ENCODE results near the gene HELT.

Gene HELT

DNA sequence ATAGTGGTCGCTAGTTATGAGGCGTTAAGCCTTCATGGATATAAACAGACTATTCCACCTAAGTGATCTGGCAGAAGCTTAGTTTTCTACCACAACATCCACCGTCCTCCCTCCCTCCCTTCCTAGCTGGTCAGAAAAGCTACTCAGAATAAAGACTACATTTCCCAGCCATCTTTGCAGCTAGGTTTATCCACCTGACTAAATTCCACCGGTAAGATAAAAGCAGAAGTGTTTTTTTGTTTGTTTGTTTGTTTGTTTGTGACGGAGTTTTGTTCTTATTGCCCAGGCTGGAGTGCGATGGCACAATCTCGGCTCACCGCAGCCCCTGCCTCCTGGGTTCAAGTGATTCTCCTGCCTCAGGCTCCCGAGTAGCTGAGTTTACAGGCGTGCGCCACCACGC, 44.3 kb downstream of the HELT start:
- DNase-seq (ENCODE audit: low spot score), result no peak
- TF ChIP-seq, protein P1, sequence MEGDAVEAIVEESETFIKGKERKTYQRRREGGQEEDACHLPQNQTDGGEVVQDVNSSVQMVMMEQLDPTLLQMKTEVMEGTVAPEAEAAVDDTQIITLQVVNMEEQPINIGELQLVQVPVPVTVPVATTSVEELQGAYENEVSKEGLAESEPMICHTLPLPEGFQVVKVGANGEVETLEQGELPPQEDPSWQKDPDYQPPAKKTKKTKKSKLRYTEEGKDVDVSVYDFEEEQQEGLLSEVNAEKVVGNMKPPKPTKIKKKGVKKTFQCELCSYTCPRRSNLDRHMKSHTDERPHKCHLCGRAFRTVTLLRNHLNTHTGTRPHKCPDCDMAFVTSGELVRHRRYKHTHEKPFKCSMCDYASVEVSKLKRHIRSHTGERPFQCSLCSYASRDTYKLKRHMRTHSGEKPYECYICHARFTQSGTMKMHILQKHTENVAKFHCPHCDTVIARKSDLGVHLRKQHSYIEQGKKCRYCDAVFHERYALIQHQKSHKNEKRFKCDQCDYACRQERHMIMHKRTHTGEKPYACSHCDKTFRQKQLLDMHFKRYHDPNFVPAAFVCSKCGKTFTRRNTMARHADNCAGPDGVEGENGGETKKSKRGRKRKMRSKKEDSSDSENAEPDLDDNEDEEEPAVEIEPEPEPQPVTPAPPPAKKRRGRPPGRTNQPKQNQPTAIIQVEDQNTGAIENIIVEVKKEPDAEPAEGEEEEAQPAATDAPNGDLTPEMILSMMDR (IDR thresholded peaks at IDR 0.05; ENCODE audit: extremely low read depth, missing control alignments), result no peak

GRCh38 chr4:185066179-185066578, 47.9 kb downstream of the HELT start:
- TF ChIP-seq, protein P1 (IDR thresholded peaks at IDR 0.05; ENCODE audit: extremely low read depth, missing control alignments), result no peak
- no peak for DNase-seq (ENCODE audit: low spot score)

GRCh38 chr4:185068837-185069236, 50.5 kb downstream of the HELT start:
- TF ChIP-seq, protein P1 (IDR thresholded peaks at IDR 0.05; ENCODE audit: extremely low read depth, missing control alignments), result no peak
- no peak for DNase-seq (ENCODE audit: low spot score)

Measured in GM20000 (cell line).